K562 (cell line): ENCODE data around the gene AKAP13. TPM values are rescaled to one million over a fixed set of nuclear protein-coding genes. Genes with fewer than 3 reads are reported as not detected.

ENCODE experiments used
- ATAC-seq: fragments of 200-7000 bp; cut with Tn5 transposase; 3 replicates; pipeline ENCODE4 v1.9.1; 2020; ENCODE audit warnings: moderate library complexity
- BruUV-seq: library from RNA; stranded (reverse); fragments of 400-500 nt; replicated peaks from 2 replicates; lab custom pipeline; 2021; lab: Mats Ljungman, UMichigan
- CTCF ChIA-PET: fragments of 300-600 bp; formaldehyde crosslinking; extraction: SDS; loops from one replicate; lab custom pipeline; 2021; ENCODE audit warnings: low intra/inter-chr PET ratio; lab: Yijun Ruan, JAX
- POLR2A ChIA-PET: fragments of 300-600, 350-650 bp; sonication (Branson Sonifier 250); formaldehyde crosslinking; extraction: SDS; loops from one replicate; lab custom pipeline; 2021; ENCODE audit warnings: antibody characterized with exemption, inconsistent platforms; lab: Yijun Ruan, JAX
- DNase-seq, 4 experiments: peaks; one replicate each; pipeline versions ENCODE4 v3.0.0 to v3.0.0-alpha.2; 2011 to 2018; ENCODE audit warnings: low spot score in 3 of 4, mixed read lengths in 3 of 4; ENCODE audit errors: extremely low read depth in 1 of 4
- FAIRE-seq: peaks from 2 replicates; lab custom pipeline; 2011; peaks lifted over from hg19 to GRCh38; lab: Jason Lieb, UNC
- H2AFZ ChIP-seq: 2 replicates; pipeline ENCODE4 v1.6.0; 2011; ENCODE audit warnings: low read depth, low read length, control low read depth, inconsistent platforms
- H3K27ac ChIP-seq: fragments of 200-600 bp; 3 replicates; pipeline ENCODE4 v1.8.0; 2011; ENCODE audit warnings: low read depth, mild to moderate bottlenecking, control low read depth, inconsistent platforms, low read length, moderate library complexity, mixed read lengths; ENCODE audit errors: extremely low read depth
- H3K27me3 ChIP-seq, 2 experiments: fragments of 300-600 bp in 1 of 2; 2 replicates in 1 of 2; 3 replicates in 1 of 2; pipeline versions ENCODE4 v1.6.0 to v1.8.0; 2011; ENCODE audit warnings: inconsistent platforms in 2 of 2, low read length in 2 of 2, mild to moderate bottlenecking in 1 of 2, mixed read lengths in 1 of 2, moderate library complexity in 1 of 2; ENCODE audit not compliant: control insufficient read depth in 2 of 2, insufficient read depth in 2 of 2
- H3K36me3 ChIP-seq: fragments of 300-600 bp; 3 replicates; pipeline ENCODE4 v1.8.0; 2011; ENCODE audit warnings: mild to moderate bottlenecking, low read length, inconsistent platforms; ENCODE audit not compliant: control insufficient read depth, insufficient read depth
- H3K4me1 ChIP-seq, 2 experiments: fragments of 200-600 bp in 1 of 2; replicated peaks in 1 of 2; 2 replicates in 1 of 2; 3 replicates in 1 of 2; pipeline versions ENCODE4 v1.5.1 to v1.8.0; 2011; ENCODE audit warnings: inconsistent platforms in 2 of 2, low read length in 2 of 2, mild to moderate bottlenecking in 1 of 2, mixed read lengths in 1 of 2, moderate library complexity in 1 of 2; ENCODE audit not compliant: control insufficient read depth in 2 of 2, insufficient read depth in 2 of 2
- H3K4me2 ChIP-seq: 2 replicates; pipeline ENCODE4 v1.6.1; 2011; ENCODE audit warnings: low read length, control low read depth, inconsistent platforms, mixed read lengths; ENCODE audit not compliant: insufficient read depth
- H3K4me3 ChIP-seq: fragments of 200-600 bp; sonication (generic), shearing (Covaris generic); 2 replicates; pipeline ENCODE4 v1.5.1; 2016; ENCODE audit warnings: control low read depth, inconsistent platforms
- H3K79me2 ChIP-seq: fragments of 200-600 bp; 3 replicates; pipeline ENCODE4 v1.8.0; 2011; ENCODE audit warnings: low read length, inconsistent platforms; ENCODE audit not compliant: control insufficient read depth, insufficient read depth
- H3K9ac ChIP-seq, 2 experiments: 2 replicates each; pipeline versions ENCODE4 v1.6.0 to v1.6.1; 2011; ENCODE audit warnings: low read depth in 2 of 2, low read length in 2 of 2, control low read depth in 1 of 2, inconsistent platforms in 1 of 2, mild to moderate bottlenecking in 1 of 2, mixed read lengths in 1 of 2; ENCODE audit not compliant: insufficient read depth in 1 of 2
- H3K9me1 ChIP-seq: one replicate; pipeline ENCODE4 v1.6.0; 2011; ENCODE audit warnings: inconsistent platforms, mild to moderate bottlenecking, low read length, moderate library complexity; ENCODE audit not compliant: control insufficient read depth, insufficient read depth
- H3K9me3 ChIP-seq: replicated peaks from 2 replicates; pipeline ENCODE4 v1.5.1; 2011; ENCODE audit warnings: low read depth, low read length, inconsistent platforms; ENCODE audit not compliant: control insufficient read depth, insufficient read depth
- H4K20me1 ChIP-seq: replicated peaks from 2 replicates; pipeline ENCODE4 v1.6.1; 2011; ENCODE audit warnings: low read length, inconsistent platforms, mixed read lengths; ENCODE audit not compliant: control insufficient read depth, insufficient read depth
- CHD1 ChIP-seq: fragments of 200-600 bp; sonication (generic); IDR thresholded peaks from one replicate; pipeline ENCODE4 v1.6.1; 2012; ENCODE audit warnings: mild to moderate bottlenecking, moderate library complexity, low read length, inconsistent platforms
- GABPA ChIP-seq: fragments of 200-800 bp; sonication (Bioruptor generic); conservative IDR thresholded peaks from 2 replicates; pipeline ENCODE4 v1.6.1; 2016; ENCODE audit warnings: low read depth, missing genetic modification characterization, missing compliant biosample characterization
- GABPB1 ChIP-seq: sonication (generic); formaldehyde crosslinking; IDR thresholded peaks from 2 replicates; pipeline ENCODE4 v1.8.0; 2022; ENCODE audit warnings: mild to moderate bottlenecking, missing genetic modification reagents
- PBX2 ChIP-seq, 2 experiments: IDR thresholded peaks in 1 of 2; conservative IDR thresholded peaks in 1 of 2; 2 replicates each; pipeline ENCODE4 v1.6.1; 2016; ENCODE audit warnings: low read depth in 2 of 2, mild to moderate bottlenecking in 1 of 2, missing compliant biosample characterization in 1 of 2, missing genetic modification characterization in 1 of 2, moderate library complexity in 1 of 2
- THAP12 ChIP-seq: fragments of 250-450 bp; sonication (Bioruptor Pico); IDR thresholded peaks from 2 replicates; pipeline ENCODE4 v1.9.0; 2021; ENCODE audit warnings: mild to moderate bottlenecking, inconsistent platforms
- ZBTB9 ChIP-seq: fragments of 450-650 bp; formaldehyde crosslinking; IDR thresholded peaks from 2 replicates; pipeline ENCODE4 v1.4.0; 2020; ENCODE audit warnings: mild to moderate bottlenecking, moderate library complexity
- ZNF639 ChIP-seq, 2 experiments: fragments of 200-800 bp in 1 of 2; sonication (Bioruptor generic) in 1 of 2; sonication (generic) in 1 of 2; formaldehyde crosslinking in 1 of 2; IDR thresholded peaks in 1 of 2; conservative IDR thresholded peaks in 1 of 2; 2 replicates each; pipeline versions ENCODE4 v1.5.0 to v1.6.1; 2016 to 2020; ENCODE audit warnings: missing compliant biosample characterization in 1 of 2, missing genetic modification characterization in 1 of 2, missing genetic modification reagents in 1 of 2
- WGBS: fragments of 100-300 bp; shearing (Covaris generic); methylation state at CpG from one replicate; pipeline ENCODE4 v1.1.6; 2016; ENCODE audit warnings: low coverage, mixed read lengths; ENCODE audit not compliant: insufficient coverage; ENCODE audit errors: missing lambda C conversion rate; 5-methylcytosine and 5-hydroxymethylcytosine counted together
- in situ Hi-C: fragments of 300-500 bp; cut with MboI; formaldehyde crosslinking; loops from 4 replicates; pipeline ENCODE4 v1.15.0; 2018; ENCODE audit warnings: inconsistent platforms, mixed read lengths
- intact Hi-C: fragments of 100-400 bp; cut with micrococcal nuclease; formaldehyde crosslinking; loops from 2 replicates; pipeline ENCODE4 v1.14.2; 2022
- polyA plus RNA-seq, 8 experiments: library from polyadenylated mRNA; depleted of rRNA in 4 of 8; stranded (reverse) in 5 of 8; unstranded in 3 of 8; fragments of >200 nt; fragmentation: Nextera tagmentation in 2 of 8; fragmentation: Illumina TruSeq in 1 of 8; extraction: Ambion mirVana in 2 of 8; extraction: Trizol in 1 of 8; gene quantifications; 2 replicates each; pipeline versions ENCODE4 v1.2.1 to v1.2.3, GENCODE V29; 2011 to 2014; ENCODE audit warnings: inconsistent platforms in 1 of 8, missing spikeins in 1 of 8
- total RNA-seq, 7 experiments: library from RNA; depleted of rRNA in 6 of 7; stranded (reverse); fragments of >200 nt in 6 of 7; fragmentation: Illumina TruSeq in 2 of 7; extraction: Trizol in 2 of 7; gene quantifications; 2 replicates each; pipeline versions ENCODE4 v1.2.1 to v1.2.3, GENCODE V29; 2011 to 2021; ENCODE audit warnings: low replicate concordance in 1 of 7
- TF ChIP-seq, protein P1 (sequence below): sonication (generic); formaldehyde crosslinking; IDR thresholded peaks from 2 replicates; pipeline ENCODE4 v1.8.1; 2023; ENCODE audit warnings: mild to moderate bottlenecking, missing genetic modification reagents

Gene AKAP13
- total and polyA plus RNA-seq, 9 of the 15 experiments (the other 6 are each of a cell fraction or from before 2014, with no cell fraction given): 0.03 to 1.7 (median 0.42) TPM

DNA sequence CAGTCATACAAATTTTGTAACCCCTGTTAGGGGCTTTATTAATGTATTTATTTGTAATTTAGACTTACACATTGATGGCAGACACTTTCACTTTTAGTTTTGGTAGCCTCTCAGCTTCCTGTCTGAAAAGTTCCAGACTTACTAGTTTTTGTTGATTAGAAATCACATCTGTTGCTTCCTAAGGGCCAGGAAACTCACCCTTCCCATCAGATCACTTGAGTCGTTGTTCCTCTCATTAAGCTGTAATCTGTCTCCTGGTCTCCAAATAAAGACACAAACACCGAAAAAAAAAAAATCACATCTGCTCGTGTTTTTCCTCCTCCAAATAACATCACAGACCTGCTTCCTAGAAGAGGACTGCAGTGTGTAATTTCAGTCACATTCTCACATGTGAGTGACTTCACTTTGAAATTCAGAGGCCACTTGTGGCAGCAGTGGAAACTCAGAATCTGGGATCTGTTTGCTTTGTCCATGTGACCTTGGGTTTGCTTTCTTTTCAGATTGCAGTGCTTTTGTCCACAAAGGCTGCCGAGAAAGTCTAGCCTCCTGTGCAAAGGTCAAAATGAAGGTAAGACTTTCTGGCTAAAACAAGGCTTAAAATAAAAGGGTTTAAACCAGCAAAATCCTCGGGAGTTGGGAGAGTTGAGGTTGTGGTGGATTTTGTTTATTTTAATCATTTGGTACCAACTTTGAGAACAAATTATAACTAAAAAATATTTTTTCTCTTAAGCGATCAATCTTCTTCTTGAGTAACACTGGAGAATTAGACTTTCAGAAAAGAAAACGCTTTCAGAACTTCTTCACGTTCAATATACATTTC lies 327.3 kb downstream of the AKAP13 start:
- POLR2A ChIA-PET: no interaction called here
- no TSS peak for BruUV-seq
- H3K4me3 ChIP-seq: no peak overlapping the region
- no peaks in the 10 kb centered on the region for H3K9me1 ChIP-seq
- H3K27me3 ChIP-seq: no peaks in the 10 kb centered on the region
- H3K4me1 ChIP-seq: no peaks in the 10 kb centered on the region; a peak in 1 of 5 replicates
- no peak for DNase-seq
- H2AFZ ChIP-seq: no peak overlapping the region
- no peak overlapping the region; the same call in 1 of the 2 replicates for H3K4me2 ChIP-seq
- H3K27ac ChIP-seq: no peak overlapping the region
- H3K79me2 ChIP-seq: no peaks in the 10 kb centered on the region
- in situ Hi-C loops (no loop called here), intact Hi-C loops (no loop called here)
- WGBS: 2% methylated on average over 7 of the region's 8 CpGs
- no peaks in the 10 kb centered on the region for H3K9me3 ChIP-seq
- ATAC-seq: no peak
- H3K9ac ChIP-seq: no peak overlapping the region
- no peaks in the 10 kb centered on the region for H4K20me1 ChIP-seq
- no peaks in the 10 kb centered on the region for H3K36me3 ChIP-seq
- no peak for FAIRE-seq
- CTCF ChIA-PET: no interaction called here
- 0 out of 4 replicates have a peak, but pooled peaks of 1 of the 2 experiments have one; percentile 33 for TF ChIP-seq ZNF639 (CRISPR knock-in tag; conservative IDR thresholded peaks at IDR 0.05 in 1 of 2, IDR thresholded peaks at IDR 0.05 in 1 of 2)
- peak; percentile 23 for TF ChIP-seq GABPA (tag)
- no peak for TF ChIP-seq THAP12
- TF ChIP-seq, protein P1, sequence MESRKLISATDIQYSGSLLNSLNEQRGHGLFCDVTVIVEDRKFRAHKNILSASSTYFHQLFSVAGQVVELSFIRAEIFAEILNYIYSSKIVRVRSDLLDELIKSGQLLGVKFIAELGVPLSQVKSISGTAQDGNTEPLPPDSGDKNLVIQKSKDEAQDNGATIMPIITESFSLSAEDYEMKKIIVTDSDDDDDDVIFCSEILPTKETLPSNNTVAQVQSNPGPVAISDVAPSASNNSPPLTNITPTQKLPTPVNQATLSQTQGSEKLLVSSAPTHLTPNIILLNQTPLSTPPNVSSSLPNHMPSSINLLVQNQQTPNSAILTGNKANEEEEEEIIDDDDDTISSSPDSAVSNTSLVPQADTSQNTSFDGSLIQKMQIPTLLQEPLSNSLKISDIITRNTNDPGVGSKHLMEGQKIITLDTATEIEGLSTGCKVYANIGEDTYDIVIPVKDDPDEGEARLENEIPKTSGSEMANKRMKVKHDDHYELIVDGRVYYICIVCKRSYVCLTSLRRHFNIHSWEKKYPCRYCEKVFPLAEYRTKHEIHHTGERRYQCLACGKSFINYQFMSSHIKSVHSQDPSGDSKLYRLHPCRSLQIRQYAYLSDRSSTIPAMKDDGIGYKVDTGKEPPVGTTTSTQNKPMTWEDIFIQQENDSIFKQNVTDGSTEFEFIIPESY (CRISPR knock-in tag): no peak
- TF ChIP-seq CHD1: no peak
- TF ChIP-seq GABPB1 (CRISPR knock-in tag): no peak
- TF ChIP-seq PBX2 (CRISPR knock-in tag; IDR thresholded peaks at IDR 0.05; ENCODE audit: low read depth): no peak
- no peak for TF ChIP-seq PBX2 (tag; conservative IDR thresholded peaks at IDR 0.05; ENCODE audit: low read depth)
- TF ChIP-seq ZBTB9 (CRISPR knock-in tag): 0 out of 2 replicates have a peak, but pooled peaks have one; percentile 49
